PC-3 (cell line): ENCODE results near the gene AMFR. TPM values are rescaled to one million over a fixed set of nuclear protein-coding genes. Genes with fewer than 3 reads are reported as not detected.

Source experiments
- ATAC-seq: fragments of 200-7000 bp; cut with Tn5 transposase; 2 replicates; pipeline ENCODE4 v1.9.1; 2020; ENCODE audit warnings: mild to moderate bottlenecking, moderate library complexity
- BruUV-seq: library from RNA; stranded (reverse); fragments of 400-500 nt; replicated peaks from 2 replicates; lab custom pipeline; 2021; lab: Mats Ljungman, UMichigan
- CTCF ChIA-PET: fragments of 300-600 bp; sonication (Branson Sonifier 250); formaldehyde crosslinking; loops from one replicate; lab custom pipeline; 2022; ENCODE audit warnings: antibody characterized with exemption; lab: Charles Lee
- POLR2A ChIA-PET: fragments of 300-600 bp; sonication (Branson Sonifier 250); formaldehyde crosslinking; loops from one replicate; lab custom pipeline; 2022; ENCODE audit warnings: antibody characterized with exemption; ENCODE audit not compliant: unreplicated experiment; lab: Charles Lee
- DNase-seq: peaks from one replicate; pipeline ENCODE4 v3.0.0-alpha.2; 2015
- H2AFZ ChIP-seq: fragments of 300-600 bp; sonication (generic); 2 replicates; pipeline ENCODE4 v1.6.0; 2016; ENCODE audit warnings: antibody characterized with exemption, low read length
- H3F3A ChIP-seq: fragments of 300-600 bp; sonication (generic); one replicate; pipeline ENCODE4 v1.6.0; 2017; ENCODE audit warnings: antibody characterized with exemption, low read length, control low read depth, mild to moderate bottlenecking; ENCODE audit not compliant: unreplicated experiment
- H3K27ac ChIP-seq: fragments of 300-600 bp; sonication (generic); 2 replicates; pipeline ENCODE4 v1.5.1; 2016; ENCODE audit warnings: mild to moderate bottlenecking, low read length
- H3K27me3 ChIP-seq: fragments of 300-600 bp; sonication (generic); 2 replicates; pipeline ENCODE4 v1.6.1; 2016; ENCODE audit warnings: low read length, mixed read lengths
- H3K36me3 ChIP-seq: fragments of 300-600 bp; sonication (generic); 2 replicates; pipeline ENCODE4 v1.6.1; 2016; ENCODE audit warnings: low read depth, mixed run types, low read length, mixed read lengths
- H3K4me1 ChIP-seq: fragments of 300-600 bp; sonication (generic); 2 replicates; pipeline ENCODE4 v1.5.1; 2016; ENCODE audit warnings: low read length; ENCODE audit not compliant: insufficient read depth
- H3K4me2 ChIP-seq: fragments of 300-600 bp; sonication (generic); 2 replicates; pipeline ENCODE4 v1.6.0; 2016; ENCODE audit warnings: low read length
- H3K4me3 ChIP-seq: fragments of 300-600 bp; sonication (generic); 2 replicates; pipeline ENCODE4 v1.5.1; 2016; ENCODE audit warnings: mild to moderate bottlenecking, low read length, mixed read lengths
- H3K79me2 ChIP-seq: fragments of 300-600 bp; sonication (generic); 2 replicates; pipeline ENCODE4 v1.6.1; 2017; ENCODE audit warnings: low read length, mixed read lengths
- H3K9ac ChIP-seq: fragments of 300-600 bp; sonication (generic); 2 replicates; pipeline ENCODE4 v1.6.0; 2016; ENCODE audit warnings: mild to moderate bottlenecking, low read length
- H3K9me2 ChIP-seq: fragments of 300-600 bp; sonication (generic); replicated peaks from 2 replicates; pipeline ENCODE4 v1.6.1; 2016; ENCODE audit warnings: mixed run types, low read length, mixed read lengths
- H3K9me3 ChIP-seq: fragments of 300-600 bp; sonication (generic); 2 replicates; pipeline ENCODE4 v1.6.1; 2016; ENCODE audit warnings: low read length, mixed read lengths
- H4K20me1 ChIP-seq: fragments of 300-600 bp; sonication (generic); 2 replicates; pipeline ENCODE4 v1.6.1; 2016; ENCODE audit warnings: low read length, mixed read lengths
- CTCF ChIP-seq: fragments of 300-600 bp; sonication (generic); conservative IDR thresholded peaks from 2 replicates; pipeline ENCODE4 v1.5.1; 2017; ENCODE audit warnings: antibody characterized with exemption, low read depth, mild to moderate bottlenecking, low read length
- EZH2 ChIP-seq: fragments of 300-600 bp; sonication (generic); IDR thresholded peaks from one replicate; pipeline ENCODE4 v1.6.1; 2017; ENCODE audit warnings: antibody characterized with exemption, mild to moderate bottlenecking, low read length; ENCODE audit not compliant: unreplicated experiment
- EZH2phosphoT487 ChIP-seq: fragments of 300-600 bp; sonication (generic); IDR thresholded peaks from 2 replicates; pipeline ENCODE4 v1.6.1; 2018; ENCODE audit warnings: mild to moderate bottlenecking, antibody characterized with exemption, low read length, borderline replicate concordance
- intact Hi-C: fragments of 100-400 bp; cut with micrococcal nuclease; formaldehyde crosslinking; loops from 2 replicates; pipeline ENCODE4 v1.9.0; 2023
- total RNA-seq: library from RNA; depleted of rRNA; stranded (reverse); fragments of >200 nt; gene quantifications from 2 replicates; pipeline ENCODE4 v1.2.3, GENCODE V29; 2014

Gene AMFR
- total RNA-seq, 1 experiment from 2014 or later, result 98.9 TPM

- peaks cover 11% of the 10 kb centered on the region for H3K4me1 ChIP-seq
- H3K9ac ChIP-seq, result no peak overlapping the region
- H3K27ac ChIP-seq, result no peak overlapping the region
- no peaks in the 10 kb centered on the region for H4K20me1 ChIP-seq
- no peak overlapping the region for H2AFZ ChIP-seq
- no TSS peak for BruUV-seq
- ATAC-seq (no peak), DNase-seq (no peak)
- H3K9me2 ChIP-seq, result no peaks in the 10 kb centered on the region
- no peaks in the 10 kb centered on the region for H3K27me3 ChIP-seq
- H3K79me2 ChIP-seq, result no peaks in the 10 kb centered on the region
- intact Hi-C loops, result no loop called here
- H3K9me3 ChIP-seq, result no peaks in the 10 kb centered on the region
- H3K4me3 ChIP-seq, result no peak overlapping the region
- POLR2A ChIA-PET, result no interaction called here
- no peaks in the 10 kb centered on the region for H3F3A ChIP-seq
- no peak overlapping the region for H3K4me2 ChIP-seq
- CTCF ChIA-PET, result no interaction called here
- no peaks in the 10 kb centered on the region for H3K36me3 ChIP-seq
- TF ChIP-seq EZH2phosphoT487 (no peak), EZH2 (no peak), CTCF (no peak)
Observed at GRCh38 chr16:56321571-56321970, 103.8 kb downstream of the AMFR start.

- DNase-seq, result no peak
- no TSS peak for BruUV-seq
- Histone ChIP-seq H3K27ac (no peak overlapping the region), H3K4me3 (no peak overlapping the region), H3K79me2 (no peaks in the 10 kb centered on the region), H3K9me3 (no peaks in the 10 kb centered on the region), H3K27me3 (no peaks in the 10 kb centered on the region), H3K9ac (no peak overlapping the region), H3F3A (no peaks in the 10 kb centered on the region), H3K4me1 (peaks cover 11% of the 10 kb centered on the region), H2AFZ (no peak overlapping the region), H3K36me3 (no peaks in the 10 kb centered on the region), H3K9me2 (no peaks in the 10 kb centered on the region), H3K4me2 (no peak overlapping the region), H4K20me1 (no peaks in the 10 kb centered on the region)
- TF ChIP-seq EZH2, result no peak
- TF ChIP-seq EZH2phosphoT487, result no peak
- TF ChIP-seq CTCF, result no peak
- ATAC-seq, result no peak
- CTCF ChIA-PET, result no interaction called here
- intact Hi-C loops, result no loop called here
- POLR2A ChIA-PET, result no interaction called here
Observed at GRCh38 chr16:56320811-56321558, 104.4 kb downstream of the AMFR start.

- Histone ChIP-seq H3K9ac (no peak overlapping the region), H3K27ac (no peak overlapping the region), H3K4me3 (no peak overlapping the region), H3K36me3 (no peaks in the 10 kb centered on the region), H3K9me3 (no peaks in the 10 kb centered on the region), H3K4me1 (peaks cover 11% of the 10 kb centered on the region), H3K79me2 (no peaks in the 10 kb centered on the region), H3F3A (no peaks in the 10 kb centered on the region), H4K20me1 (no peaks in the 10 kb centered on the region), H2AFZ (no peak overlapping the region), H3K27me3 (no peaks in the 10 kb centered on the region), H3K9me2 (no peaks in the 10 kb centered on the region), H3K4me2 (no peak overlapping the region)
- POLR2A ChIA-PET, result no interaction called here
- TF ChIP-seq EZH2phosphoT487 (no peak), EZH2 (no peak), CTCF (no peak)
- ATAC-seq (no peak), DNase-seq (no peak)
- intact Hi-C loops, result no loop called here
- no TSS peak for BruUV-seq
- CTCF ChIA-PET, result no interaction called here
Observed at GRCh38 chr16:56320056-56320455, 105.3 kb downstream of the AMFR start.
